Neural cell (in vitro differentiated cells): ENCODE data around the gene ZNF692. TPM values are rescaled to one million over a fixed set of nuclear protein-coding genes. Genes with fewer than 3 reads are reported as not detected.

ENCODE experiments used
- H2AFZ ChIP-seq: fragments of 200-600, 300-800 bp; sonication (generic), shearing (Covaris generic); 2 replicates; pipeline ENCODE4 v1.6.0; 2014; ENCODE audit warnings: low read depth, mild to moderate bottlenecking, antibody characterized with exemption, low read length, moderate library complexity
- H3F3A ChIP-seq: fragments of 200-600 bp; shearing (Covaris generic); 2 replicates; pipeline ENCODE4 v1.6.1; 2016; ENCODE audit warnings: mild to moderate bottlenecking, moderate library complexity, mixed read lengths, antibody characterized with exemption, low read length; ENCODE audit not compliant: insufficient read depth, poor library complexity, severe bottlenecking
- H3K27ac ChIP-seq: fragments of 200-600, 300-800 bp; sonication (generic), shearing (Covaris generic); 2 replicates; pipeline ENCODE4 v1.5.1; 2014; ENCODE audit warnings: mild to moderate bottlenecking, low read length, moderate library complexity
- H3K27me3 ChIP-seq: fragments of 300-800, 200-600 bp; sonication (generic), shearing (Covaris generic); 2 replicates; pipeline ENCODE4 v1.6.0; 2014; ENCODE audit warnings: mild to moderate bottlenecking, low read depth, low read length, moderate library complexity; ENCODE audit not compliant: insufficient read depth
- H3K36me3 ChIP-seq: fragments of 300-800, 200-600 bp; sonication (generic), shearing (Covaris generic); 2 replicates; pipeline ENCODE4 v1.5.1; 2014; ENCODE audit warnings: mild to moderate bottlenecking, antibody characterized with exemption, low read length, moderate library complexity; ENCODE audit not compliant: insufficient read depth
- H3K4me2 ChIP-seq: fragments of 300-800, 200-600 bp; sonication (generic), shearing (Covaris generic); 2 replicates; pipeline ENCODE4 v1.6.0; 2014; ENCODE audit warnings: mild to moderate bottlenecking, low read length
- H3K4me3 ChIP-seq: fragments of 300-800, 200-600 bp; sonication (generic), shearing (Covaris generic); 2 replicates; pipeline ENCODE4 v1.5.1; 2014; ENCODE audit warnings: mild to moderate bottlenecking, low read length, moderate library complexity
- H3K79me2 ChIP-seq: fragments of 200-600 bp; shearing (Covaris generic); replicated peaks from 2 replicates; pipeline ENCODE4 v1.6.0; 2014; ENCODE audit warnings: mild to moderate bottlenecking, low read length, moderate library complexity; ENCODE audit not compliant: insufficient read depth
- H3K9ac ChIP-seq: fragments of 300-800, 200-600 bp; sonication (generic), shearing (Covaris generic); 2 replicates; pipeline ENCODE4 v1.6.1; 2016; ENCODE audit warnings: mild to moderate bottlenecking, low read length, mixed read lengths
- H3K9me2 ChIP-seq: fragments of 200-600 bp; shearing (Covaris generic); 2 replicates; pipeline ENCODE4 v1.6.1; 2016; ENCODE audit warnings: mild to moderate bottlenecking, low read length, mixed read lengths; ENCODE audit not compliant: insufficient read depth
- H3K9me3 ChIP-seq: fragments of 200-600, 300-800 bp; sonication (generic), shearing (Covaris generic); 2 replicates; pipeline ENCODE4 v1.6.1; 2016; ENCODE audit warnings: mild to moderate bottlenecking, mixed run types, low read length, moderate library complexity, mixed read lengths
- H4K20me1 ChIP-seq: fragments of 200-600 bp; shearing (Covaris generic); 2 replicates; pipeline ENCODE4 v1.6.1; 2016; ENCODE audit warnings: mild to moderate bottlenecking, mixed run types; ENCODE audit not compliant: insufficient read depth
- EP300 ChIP-seq: fragments of 450-650 bp; conservative IDR thresholded peaks from 2 replicates; pipeline ENCODE4 v1.6.1; 2014; ENCODE audit warnings: antibody characterized with exemption, mild to moderate bottlenecking, moderate library complexity; ENCODE audit not compliant: poor library complexity, severe bottlenecking
- EZH2 ChIP-seq: fragments of 200-600, 300-800 bp; shearing (Covaris generic), sonication (generic); IDR thresholded peaks from 2 replicates; pipeline ENCODE4 v1.6.1; 2014; ENCODE audit warnings: antibody characterized with exemption, low read length, borderline replicate concordance, mild to moderate bottlenecking; ENCODE audit not compliant: insufficient read depth, poor library complexity, severe bottlenecking
- MXI1 ChIP-seq: fragments of 450-650 bp; conservative IDR thresholded peaks from 2 replicates; pipeline ENCODE4 v1.6.1; 2014; ENCODE audit warnings: antibody characterized with exemption, mild to moderate bottlenecking; ENCODE audit not compliant: poor library complexity, severe bottlenecking
- POLR2AphosphoS5 ChIP-seq: IDR thresholded peaks from 2 replicates; pipeline ENCODE4 v1.6.1; 2012
- RAD21 ChIP-seq: fragments of 450-650 bp; conservative IDR thresholded peaks from 2 replicates; pipeline ENCODE4 v1.6.1; 2014; ENCODE audit warnings: antibody characterized with exemption, mild to moderate bottlenecking, moderate library complexity
- REST ChIP-seq: IDR thresholded peaks from 2 replicates; pipeline ENCODE4 v1.6.1; 2012; ENCODE audit warnings: borderline replicate concordance
- SMC3 ChIP-seq: fragments of 450-650 bp; conservative IDR thresholded peaks from 2 replicates; pipeline ENCODE4 v1.6.1; 2014; ENCODE audit warnings: antibody characterized with exemption, mild to moderate bottlenecking, moderate library complexity; ENCODE audit not compliant: poor library complexity
- TAF1 ChIP-seq: IDR thresholded peaks from 2 replicates; pipeline ENCODE4 v1.6.1; 2012; ENCODE audit warnings: low read depth
- polyA plus RNA-seq: library from polyadenylated mRNA; depleted of rRNA; stranded (reverse); fragments of >200 nt; gene quantifications from 2 replicates; pipeline ENCODE4 v1.2.3, GENCODE V29; 2014
- TF ChIP-seq, protein P1 (sequence below): fragments of 450-650 bp; IDR thresholded peaks from 2 replicates; pipeline ENCODE4 v1.5.1; 2014; ENCODE audit warnings: antibody characterized with exemption, mild to moderate bottlenecking, moderate library complexity; ENCODE audit not compliant: poor library complexity, severe bottlenecking

ZNF692 gene
- polyA plus RNA-seq, 1 donor from 2014 or later = 183 TPM

- peak overlapping the region; percentile 70 for H3K4me3 ChIP-seq
- no peaks in the 10 kb centered on the region for H3K36me3 ChIP-seq
- no peaks in the 10 kb centered on the region for H3K9me3 ChIP-seq
- H2AFZ ChIP-seq = no peak overlapping the region
- peaks cover 8% of the 10 kb centered on the region for H3K27me3 ChIP-seq
- TF ChIP-seq EP300 = no peak
- no peak for TF ChIP-seq SMC3
- TF ChIP-seq RAD21 = no peak
- no peak for TF ChIP-seq MXI1
- no peak for TF ChIP-seq POLR2AphosphoS5
- TF ChIP-seq REST = no peak
- TF ChIP-seq TAF1 = no peak
- TF ChIP-seq EZH2 = no peak
- TF ChIP-seq, protein P1, sequence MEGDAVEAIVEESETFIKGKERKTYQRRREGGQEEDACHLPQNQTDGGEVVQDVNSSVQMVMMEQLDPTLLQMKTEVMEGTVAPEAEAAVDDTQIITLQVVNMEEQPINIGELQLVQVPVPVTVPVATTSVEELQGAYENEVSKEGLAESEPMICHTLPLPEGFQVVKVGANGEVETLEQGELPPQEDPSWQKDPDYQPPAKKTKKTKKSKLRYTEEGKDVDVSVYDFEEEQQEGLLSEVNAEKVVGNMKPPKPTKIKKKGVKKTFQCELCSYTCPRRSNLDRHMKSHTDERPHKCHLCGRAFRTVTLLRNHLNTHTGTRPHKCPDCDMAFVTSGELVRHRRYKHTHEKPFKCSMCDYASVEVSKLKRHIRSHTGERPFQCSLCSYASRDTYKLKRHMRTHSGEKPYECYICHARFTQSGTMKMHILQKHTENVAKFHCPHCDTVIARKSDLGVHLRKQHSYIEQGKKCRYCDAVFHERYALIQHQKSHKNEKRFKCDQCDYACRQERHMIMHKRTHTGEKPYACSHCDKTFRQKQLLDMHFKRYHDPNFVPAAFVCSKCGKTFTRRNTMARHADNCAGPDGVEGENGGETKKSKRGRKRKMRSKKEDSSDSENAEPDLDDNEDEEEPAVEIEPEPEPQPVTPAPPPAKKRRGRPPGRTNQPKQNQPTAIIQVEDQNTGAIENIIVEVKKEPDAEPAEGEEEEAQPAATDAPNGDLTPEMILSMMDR = no peak
- peak overlapping the region; percentile 77 for H3K27ac ChIP-seq
- H3F3A ChIP-seq = no peaks in the 10 kb centered on the region
- H3K4me2 ChIP-seq = peak overlapping the region; percentile 26
- H3K79me2 ChIP-seq = no peaks in the 10 kb centered on the region
- peak overlapping the region; percentile 68 for H3K9ac ChIP-seq
- no peaks in the 10 kb centered on the region for H4K20me1 ChIP-seq
- no peaks in the 10 kb centered on the region for H3K9me2 ChIP-seq
These were observed 1.2 kb downstream of the ZNF692 start for GRCh38 chr1:248857749-248858095.

DNA sequence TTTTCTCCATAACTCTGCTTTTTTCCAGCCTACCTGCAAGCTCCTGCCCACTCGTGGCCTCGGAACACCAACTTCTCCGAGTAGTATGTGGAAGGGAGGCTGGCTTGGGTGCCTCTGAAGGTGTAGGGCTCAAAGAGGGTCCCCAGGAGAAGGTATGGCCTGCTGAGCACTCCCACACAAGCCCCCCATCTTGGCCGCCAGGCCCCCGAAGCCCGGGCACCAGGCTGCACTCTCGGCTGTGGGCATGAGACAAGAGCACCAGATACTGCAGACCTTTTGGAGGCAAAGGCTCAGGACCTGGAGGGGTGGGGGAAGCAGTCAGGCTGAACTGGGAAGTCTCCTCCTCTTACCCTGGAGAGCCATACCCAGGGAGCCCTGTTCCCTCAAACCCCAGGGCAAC, 1.7 kb downstream of the ZNF692 start:
- Histone ChIP-seq H3K4me3 (peak overlapping the region; percentile 70), H3K79me2 (no peaks in the 10 kb centered on the region)

More for the DNA sequence above, 1.7 kb downstream of the ZNF692 start:
- Histone ChIP-seq H3K36me3 (no peaks in the 10 kb centered on the region), H2AFZ (no peak overlapping the region), H3F3A (no peaks in the 10 kb centered on the region), H3K9ac (no peak overlapping the region), H3K27me3 (peaks cover 8% of the 10 kb centered on the region), H3K4me2 (no peak overlapping the region), H4K20me1 (no peaks in the 10 kb centered on the region), H3K9me2 (no peaks in the 10 kb centered on the region), H3K27ac (no peak overlapping the region), H3K9me3 (no peaks in the 10 kb centered on the region)
- TF ChIP-seq EP300 (no peak), SMC3 (no peak), RAD21 (no peak), TAF1 (no peak), MXI1 (no peak), EZH2 (no peak), POLR2AphosphoS5 (no peak), REST (no peak)
- TF ChIP-seq, protein P1 = no peak
